ENCODE measurements around the gene CA10.

CA10 gene

GRCh38 chr17:52136166-52136565 is 22.3 kb downstream of the CA10 start:
- DNase-seq = no peak
- no peak overlapping the region for H2AK5ac ChIP-seq (ENCODE audit: low read length)
- H3K4me1 ChIP-seq (ENCODE audit: control insufficient read depth in 1 of 2, insufficient read depth in 2 of 2, low read length in 2 of 2) = no peaks in the 10 kb centered on the region
- H3K79me1 ChIP-seq (ENCODE audit: low read length) = no peaks in the 10 kb centered on the region
- H3K14ac ChIP-seq (ENCODE audit: low read length) = no peak overlapping the region
- no peak overlapping the region for H3K4me2 ChIP-seq (ENCODE audit: low read length)
- H3K23ac ChIP-seq (ENCODE audit: low read length) = no peak overlapping the region
- H2BK5ac ChIP-seq (ENCODE audit: low read depth, low read length, poor library complexity) = no peak overlapping the region
- no peak overlapping the region for H3K9ac ChIP-seq (ENCODE audit: low read length)
- no peak overlapping the region for H2AFZ ChIP-seq (ENCODE audit: insufficient read depth, low read length, poor library complexity)
- no CpG with 5 or more reads among the region's 6 CpGs for WGBS (ENCODE audit: extremely low coverage, insufficient coverage, insufficient read length)
- H2BK12ac ChIP-seq (ENCODE audit: low read length) = no peak overlapping the region
- no peaks in the 10 kb centered on the region for H3K79me2 ChIP-seq (ENCODE audit: control insufficient read depth, insufficient read depth, low read length, poor library complexity)
- no peak overlapping the region for H3K4ac ChIP-seq (ENCODE audit: low read depth, low read length)
- no peak overlapping the region for H3K18ac ChIP-seq (ENCODE audit: low read length)
- no peak overlapping the region for H4K91ac ChIP-seq (ENCODE audit: low read depth, low read length)
- no peak overlapping the region for H3K27ac ChIP-seq (ENCODE audit: low read depth, low read length)
- H4K8ac ChIP-seq (ENCODE audit: low read depth, low read length) = no peak overlapping the region
- no peaks in the 10 kb centered on the region for H3K36me3 ChIP-seq (ENCODE audit: control insufficient read depth in 1 of 2, insufficient read depth in 2 of 2, low read length in 2 of 2)
- H3K4me3 ChIP-seq (ENCODE audit: low read depth, low read length) = no peak overlapping the region
- H2BK120ac ChIP-seq (ENCODE audit: insufficient read depth, low read length, poor library complexity) = no peak overlapping the region
- H4K12ac ChIP-seq (ENCODE audit: low read depth, low read length) = no peak overlapping the region
- no peaks in the 10 kb centered on the region for H3K9me3 ChIP-seq (ENCODE audit: insufficient read depth, low read depth, low read length)
- no peaks in the 10 kb centered on the region for H3K27me3 ChIP-seq (ENCODE audit: insufficient read depth, low read length)

- Histone ChIP-seq H3K4me2 (ENCODE audit: low read length) (no peak overlapping the region), H4K12ac (ENCODE audit: low read depth, low read length) (no peak overlapping the region), H4K91ac (ENCODE audit: low read depth, low read length) (no peak overlapping the region), H3K18ac (ENCODE audit: low read length) (no peak overlapping the region), H3K9ac (ENCODE audit: low read length) (no peak overlapping the region), H3K27me3 (ENCODE audit: insufficient read depth, low read length) (no peaks in the 10 kb centered on the region), H3K79me1 (ENCODE audit: low read length) (no peaks in the 10 kb centered on the region), H2AFZ (ENCODE audit: insufficient read depth, low read length, poor library complexity) (no peak overlapping the region), H2BK12ac (ENCODE audit: low read length) (no peak overlapping the region), H3K23ac (ENCODE audit: low read length) (no peak overlapping the region), H3K27ac (ENCODE audit: low read depth, low read length) (no peak overlapping the region), H3K4me3 (ENCODE audit: low read depth, low read length) (no peak overlapping the region), H2BK120ac (ENCODE audit: insufficient read depth, low read length, poor library complexity) (no peak overlapping the region), H3K36me3 (ENCODE audit: control insufficient read depth in 1 of 2, insufficient read depth in 2 of 2, low read length in 2 of 2) (no peaks in the 10 kb centered on the region), H3K4ac (ENCODE audit: low read depth, low read length) (no peak overlapping the region), H3K79me2 (ENCODE audit: control insufficient read depth, insufficient read depth, low read length, poor library complexity) (no peaks in the 10 kb centered on the region), H3K4me1 (ENCODE audit: control insufficient read depth in 1 of 2, insufficient read depth in 2 of 2, low read length in 2 of 2) (no peaks in the 10 kb centered on the region), H2AK5ac (ENCODE audit: low read length) (no peak overlapping the region), H4K8ac (ENCODE audit: low read depth, low read length) (no peak overlapping the region), H2BK5ac (ENCODE audit: low read depth, low read length, poor library complexity) (no peak overlapping the region), H3K14ac (ENCODE audit: low read length) (no peak overlapping the region), H3K9me3 (ENCODE audit: insufficient read depth, low read depth, low read length) (no peaks in the 10 kb centered on the region)
- no peak for DNase-seq
- no CpG with 5 or more reads among the region's 1 CpG for WGBS (ENCODE audit: extremely low coverage, insufficient coverage, insufficient read length)
Measured at GRCh38 chr17:52134641-52135040, 23.9 kb downstream of the CA10 start.

DNA sequence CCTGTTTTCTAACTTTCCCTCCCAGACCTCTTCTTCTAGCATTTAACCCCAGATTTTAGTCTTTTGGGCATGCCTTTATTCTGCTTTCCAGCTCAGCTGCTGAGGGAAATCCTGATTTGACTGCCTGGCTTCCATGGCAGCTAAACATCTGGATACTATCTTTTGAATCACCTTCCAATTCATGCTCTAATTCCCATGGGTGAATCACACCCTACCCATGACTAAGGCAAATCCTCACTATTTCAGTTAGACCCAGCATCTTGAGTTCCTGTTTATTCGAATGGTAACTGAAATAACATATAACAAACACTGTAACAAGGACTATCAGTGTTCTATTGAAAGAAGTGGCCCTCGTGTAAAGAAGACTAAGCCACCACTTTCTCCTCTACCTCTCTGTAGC is 29.8 kb downstream of the CA10 start:
- H3K36me3 ChIP-seq (ENCODE audit: control insufficient read depth in 1 of 2, insufficient read depth in 2 of 2, low read length in 2 of 2) = no peaks in the 10 kb centered on the region
- no peak overlapping the region for H3K4ac ChIP-seq (ENCODE audit: low read depth, low read length)
- no peak overlapping the region for H3K23ac ChIP-seq (ENCODE audit: low read length)
- peak in 1 of 2 donors; percentile 2 for DNase-seq
- no CpG with 5 or more reads among the region's 2 CpGs for WGBS (ENCODE audit: extremely low coverage, insufficient coverage, insufficient read length)
- no peak overlapping the region for H2BK12ac ChIP-seq (ENCODE audit: low read length)
- no peak overlapping the region for H3K14ac ChIP-seq (ENCODE audit: low read length)
- no peak overlapping the region for H3K27ac ChIP-seq (ENCODE audit: low read depth, low read length)
- H2BK5ac ChIP-seq (ENCODE audit: low read depth, low read length, poor library complexity) = no peak overlapping the region
- H3K4me1 ChIP-seq (ENCODE audit: control insufficient read depth in 1 of 2, insufficient read depth in 2 of 2, low read length in 2 of 2) = no peaks in the 10 kb centered on the region
- H3K9me3 ChIP-seq (ENCODE audit: insufficient read depth, low read depth, low read length) = no peaks in the 10 kb centered on the region
- H3K27me3 ChIP-seq (ENCODE audit: insufficient read depth, low read length) = no peaks in the 10 kb centered on the region
- no peak overlapping the region for H4K12ac ChIP-seq (ENCODE audit: low read depth, low read length)
- no peak overlapping the region for H2BK120ac ChIP-seq (ENCODE audit: insufficient read depth, low read length, poor library complexity)
- no peak overlapping the region for H3K18ac ChIP-seq (ENCODE audit: low read length)
- H3K4me2 ChIP-seq (ENCODE audit: low read length) = no peak overlapping the region
- no peak overlapping the region for H2AFZ ChIP-seq (ENCODE audit: insufficient read depth, low read length, poor library complexity)
- no peak overlapping the region for H4K91ac ChIP-seq (ENCODE audit: low read depth, low read length)
- H3K9ac ChIP-seq (ENCODE audit: low read length) = no peak overlapping the region
- H3K79me1 ChIP-seq (ENCODE audit: low read length) = no peaks in the 10 kb centered on the region
- no peaks in the 10 kb centered on the region for H3K79me2 ChIP-seq (ENCODE audit: control insufficient read depth, insufficient read depth, low read length, poor library complexity)
- no peak overlapping the region for H4K8ac ChIP-seq (ENCODE audit: low read depth, low read length)
- H3K4me3 ChIP-seq (ENCODE audit: low read depth, low read length) = no peak overlapping the region
- H2AK5ac ChIP-seq (ENCODE audit: low read length) = no peak overlapping the region

DNA sequence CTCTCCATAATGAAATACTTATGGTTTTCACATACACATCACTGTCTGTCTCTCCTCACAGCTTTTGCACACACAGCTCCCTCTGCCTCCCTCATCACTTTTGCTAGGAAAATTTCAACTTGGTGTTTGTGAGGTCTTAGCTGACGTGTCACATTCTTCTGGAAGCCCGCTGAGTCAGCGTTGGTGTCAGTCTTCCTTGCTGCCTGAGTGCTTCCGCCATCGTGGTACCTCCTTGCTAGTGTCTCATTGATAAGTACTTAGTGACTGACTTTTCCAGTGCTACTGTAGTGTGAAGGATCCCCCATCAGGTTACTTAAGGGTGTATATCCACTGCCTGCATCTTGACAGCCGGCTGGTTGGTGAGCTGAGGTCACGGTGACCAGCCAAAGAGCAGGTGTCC is 33.5 kb downstream of the CA10 start:
- H3K79me1 ChIP-seq (ENCODE audit: low read length) = no peaks in the 10 kb centered on the region
- H3K9me3 ChIP-seq (ENCODE audit: insufficient read depth, low read depth, low read length) = no peaks in the 10 kb centered on the region
- no peak overlapping the region for H3K27ac ChIP-seq (ENCODE audit: low read depth, low read length)
- H2AFZ ChIP-seq (ENCODE audit: insufficient read depth, low read length, poor library complexity) = no peak overlapping the region
- H3K4me1 ChIP-seq (ENCODE audit: control insufficient read depth in 1 of 2, insufficient read depth in 2 of 2, low read length in 2 of 2) = no peaks in the 10 kb centered on the region
- no peak overlapping the region for H4K8ac ChIP-seq (ENCODE audit: low read depth, low read length)
- DNase-seq = no peak
- no peak overlapping the region for H3K23ac ChIP-seq (ENCODE audit: low read length)
- H4K12ac ChIP-seq (ENCODE audit: low read depth, low read length) = no peak overlapping the region
- WGBS (ENCODE audit: extremely low coverage, insufficient coverage, insufficient read length) = no CpG with 5 or more reads among the region's 7 CpGs
- H2AK5ac ChIP-seq (ENCODE audit: low read length) = no peak overlapping the region
- no peak overlapping the region for H2BK12ac ChIP-seq (ENCODE audit: low read length)
- H3K36me3 ChIP-seq (ENCODE audit: control insufficient read depth in 1 of 2, insufficient read depth in 2 of 2, low read length in 2 of 2) = no peaks in the 10 kb centered on the region
- no peak overlapping the region for H2BK120ac ChIP-seq (ENCODE audit: insufficient read depth, low read length, poor library complexity)
- no peak overlapping the region for H3K4me3 ChIP-seq (ENCODE audit: low read depth, low read length)
- no peak overlapping the region for H3K4me2 ChIP-seq (ENCODE audit: low read length)
- H4K91ac ChIP-seq (ENCODE audit: low read depth, low read length) = no peak overlapping the region
- no peak overlapping the region for H3K4ac ChIP-seq (ENCODE audit: low read depth, low read length)
- no peak overlapping the region for H2BK5ac ChIP-seq (ENCODE audit: low read depth, low read length, poor library complexity)
- H3K18ac ChIP-seq (ENCODE audit: low read length) = no peak overlapping the region
- H3K14ac ChIP-seq (ENCODE audit: low read length) = no peak overlapping the region
- no peaks in the 10 kb centered on the region for H3K27me3 ChIP-seq (ENCODE audit: insufficient read depth, low read length)
- no peak overlapping the region for H3K9ac ChIP-seq (ENCODE audit: low read length)
- H3K79me2 ChIP-seq (ENCODE audit: control insufficient read depth, insufficient read depth, low read length, poor library complexity) = no peaks in the 10 kb centered on the region

DNA sequence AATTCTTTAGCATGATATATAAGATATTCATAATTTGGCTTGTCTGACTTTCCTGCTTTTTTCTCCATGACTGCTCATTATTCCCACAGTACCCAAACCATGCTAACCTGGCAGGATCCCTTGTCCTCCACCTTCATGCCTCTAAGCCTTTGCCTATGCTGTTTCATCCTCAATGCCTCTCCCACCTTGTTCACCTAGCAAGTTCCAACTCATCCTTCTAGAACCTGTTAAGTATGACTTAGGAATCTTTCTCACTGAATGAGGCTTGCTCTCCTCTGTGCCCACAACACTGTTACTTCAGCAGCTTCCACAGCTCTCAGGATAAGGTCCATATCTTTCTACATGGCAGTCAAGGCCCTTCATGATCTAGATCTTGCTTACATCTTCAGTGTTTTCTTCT is 34.0 kb downstream of the CA10 start:
- H3K79me2 ChIP-seq (ENCODE audit: control insufficient read depth, insufficient read depth, low read length, poor library complexity) = no peaks in the 10 kb centered on the region
- H3K79me1 ChIP-seq (ENCODE audit: low read length) = no peaks in the 10 kb centered on the region
- H3K27ac ChIP-seq (ENCODE audit: low read depth, low read length) = no peak overlapping the region
- no peak overlapping the region for H3K4me2 ChIP-seq (ENCODE audit: low read length)
- no peaks in the 10 kb centered on the region for H3K27me3 ChIP-seq (ENCODE audit: insufficient read depth, low read length)
- no peak overlapping the region for H3K4me3 ChIP-seq (ENCODE audit: low read depth, low read length)
- H2BK12ac ChIP-seq (ENCODE audit: low read length) = no peak overlapping the region
- H3K14ac ChIP-seq (ENCODE audit: low read length) = no peak overlapping the region
- H2BK5ac ChIP-seq (ENCODE audit: low read depth, low read length, poor library complexity) = no peak overlapping the region
- H3K36me3 ChIP-seq (ENCODE audit: control insufficient read depth in 1 of 2, insufficient read depth in 2 of 2, low read length in 2 of 2) = no peaks in the 10 kb centered on the region
- no peak overlapping the region for H2AFZ ChIP-seq (ENCODE audit: insufficient read depth, low read length, poor library complexity)
- no peaks in the 10 kb centered on the region for H3K4me1 ChIP-seq (ENCODE audit: control insufficient read depth in 1 of 2, insufficient read depth in 2 of 2, low read length in 2 of 2)
- H2BK120ac ChIP-seq (ENCODE audit: insufficient read depth, low read length, poor library complexity) = no peak overlapping the region
- no peaks in the 10 kb centered on the region for H3K9me3 ChIP-seq (ENCODE audit: insufficient read depth, low read depth, low read length)
- no peak overlapping the region for H4K12ac ChIP-seq (ENCODE audit: low read depth, low read length)
- DNase-seq = no peak
- H3K9ac ChIP-seq (ENCODE audit: low read length) = no peak overlapping the region
- H3K18ac ChIP-seq (ENCODE audit: low read length) = no peak overlapping the region
- no peak overlapping the region for H3K4ac ChIP-seq (ENCODE audit: low read depth, low read length)
- no peak overlapping the region for H2AK5ac ChIP-seq (ENCODE audit: low read length)
- no peak overlapping the region for H4K8ac ChIP-seq (ENCODE audit: low read depth, low read length)
- H3K23ac ChIP-seq (ENCODE audit: low read length) = no peak overlapping the region
- no peak overlapping the region for H4K91ac ChIP-seq (ENCODE audit: low read depth, low read length)

Data from trophoblast cell (in vitro differentiated cells and primary cell).